Panc1 (cell line): ENCODE measurements around the gene TBC1D22A. TPM values are rescaled to one million over a fixed set of nuclear protein-coding genes. Genes with fewer than 3 reads are reported as not detected.

Source experiments
- ATAC-seq: fragments of 200-7000 bp; cut with Tn5 transposase; 2 replicates; pipeline ENCODE4 v1.9.1; 2020; ENCODE audit warnings: mild to moderate bottlenecking, moderate library complexity
- BruUV-seq: library from RNA; stranded (reverse); fragments of 400-500 nt; replicated peaks from 2 replicates; lab custom pipeline; 2021; lab: Mats Ljungman, UMichigan
- CTCF ChIA-PET: fragments of 300-600 bp; sonication (Branson Sonifier 250); formaldehyde crosslinking; loops from one replicate; lab custom pipeline; 2022; ENCODE audit warnings: antibody characterized with exemption; lab: Charles Lee
- POLR2A ChIA-PET: fragments of 300-600 bp; sonication (Branson Sonifier 250); formaldehyde crosslinking; loops from one replicate; lab custom pipeline; 2022; ENCODE audit warnings: antibody characterized with exemption; lab: Charles Lee
- DNase-seq: peaks from one replicate; pipeline ENCODE4 v3.0.0-alpha.2; 2010; ENCODE audit warnings: low read depth, low spot score
- H3K27ac ChIP-seq: 2 replicates; pipeline ENCODE4 v1.5.1; 2011; ENCODE audit warnings: mild to moderate bottlenecking, low read length, inconsistent platforms
- H3K27me3 ChIP-seq: fragments of 200-500 bp; sonication (Bioruptor generic); 2 replicates; pipeline ENCODE4 v1.6.0; 2014; ENCODE audit warnings: low read length, inconsistent platforms; ENCODE audit not compliant: control insufficient read depth, insufficient read depth
- H3K36me3 ChIP-seq: fragments of 200-500 bp; sonication (Bioruptor generic); 2 replicates; pipeline ENCODE4 v1.5.1; 2014; ENCODE audit warnings: inconsistent platforms, mild to moderate bottlenecking, low read length, moderate library complexity; ENCODE audit not compliant: control insufficient read depth, insufficient read depth
- H3K4me1 ChIP-seq: 2 replicates; pipeline ENCODE4 v1.5.1; 2011; ENCODE audit warnings: inconsistent platforms, mild to moderate bottlenecking, low read length, moderate library complexity; ENCODE audit not compliant: control insufficient read depth, insufficient read depth
- H3K4me3 ChIP-seq, 2 experiments: 2 replicates each; pipeline ENCODE4 v1.5.1; 2011 to 2012; ENCODE audit warnings: low read depth in 2 of 2, low read length in 2 of 2, mild to moderate bottlenecking in 2 of 2, inconsistent platforms in 1 of 2, moderate library complexity in 1 of 2
- H3K9me3 ChIP-seq: fragments of 200-500 bp; sonication (Bioruptor generic); 2 replicates; pipeline ENCODE4 v1.5.1; 2014; ENCODE audit warnings: low read depth, mild to moderate bottlenecking, inconsistent platforms, low read length, moderate library complexity; ENCODE audit not compliant: control insufficient read depth, insufficient read depth
- CTCF ChIP-seq: fragments of 450-650 bp; IDR thresholded peaks from 2 replicates; pipeline ENCODE4 v1.5.1; 2017; ENCODE audit warnings: mild to moderate bottlenecking
- POLR2AphosphoS5 ChIP-seq: IDR thresholded peaks from 2 replicates; pipeline ENCODE4 v1.6.1; 2012; ENCODE audit warnings: mild to moderate bottlenecking, low read depth, low read length, moderate library complexity
- REST ChIP-seq, 2 experiments: IDR thresholded peaks; 2 replicates each; pipeline ENCODE4 v1.6.1; 2011 to 2012; ENCODE audit warnings: low read depth in 2 of 2, control low read depth in 1 of 2, low read length in 1 of 2, mild to moderate bottlenecking in 1 of 2, moderate library complexity in 1 of 2; ENCODE audit not compliant: insufficient read depth in 1 of 2
- SIN3A ChIP-seq: IDR thresholded peaks from 2 replicates; pipeline ENCODE4 v1.6.1; 2012; ENCODE audit warnings: low read depth, mild to moderate bottlenecking, low read length, moderate library complexity, borderline replicate concordance; ENCODE audit not compliant: insufficient read depth
- TCF7L2 ChIP-seq: IDR thresholded peaks from 2 replicates; pipeline ENCODE4 v1.6.1; 2011; ENCODE audit warnings: mild to moderate bottlenecking, low read depth, low read length, inconsistent platforms
- in situ Hi-C: cut with HindIII; loops from 2 replicates; pipeline ENCODE4 v1.10.0; 2016; ENCODE audit warnings: low sequenced_read_pairs, low pct_unique_long_range_greater_than_20kb
- intact Hi-C: fragments of 100-400 bp; cut with micrococcal nuclease; formaldehyde crosslinking; loops from one replicate; pipeline ENCODE4 v1.10.0; 2022; ENCODE audit not compliant: unreplicated experiment
- total RNA-seq: library from RNA; stranded (reverse); gene quantifications from one replicate; pipeline ENCODE4 v1.2.1, GENCODE V29; 2021; ENCODE audit not compliant: unreplicated experiment

Gene TBC1D22A
- total RNA-seq, 1 experiment from 2014 or later = 28.7 TPM

GRCh38 chr22:46984751-46985506 lies 222.5 kb downstream of the TBC1D22A start:
- in situ Hi-C loops = no loop called here
- TF ChIP-seq TCF7L2 (no peak), CTCF (no peak), SIN3A (no peak), POLR2AphosphoS5 (no peak), REST (IDR thresholded peaks at IDR 0.05; ENCODE audit: insufficient read depth in 1 of 2, low read depth in 2 of 2, low read length in 1 of 2) (no peak)
- ChIA-PET POLR2A (interaction anchor here (0.6 kb wide), 1 partner anchor 698 kb away, joined by 4 read pairs; no protein-coding TSS in a partner anchor), CTCF (no interaction called here)
- Histone ChIP-seq H3K9me3 (no peaks in the 10 kb centered on the region), H3K27ac (no peak overlapping the region), H3K4me3 (no peak overlapping the region), H3K27me3 (no peaks in the 10 kb centered on the region), H3K4me1 (no peaks in the 10 kb centered on the region), H3K36me3 (no peaks in the 10 kb centered on the region)
- peak; percentile 65 for ATAC-seq
- BruUV-seq = no TSS peak
- intact Hi-C loops = no loop called here
- DNase-seq = no peak

- POLR2A ChIA-PET = interaction anchor here (0.6 kb wide), 1 partner anchor 699 kb away, joined by 4 read pairs; no protein-coding TSS in a partner anchor
- BruUV-seq = no TSS peak
- peak; percentile 51; the same call in 1 of the 2 replicates for ATAC-seq
Observed at GRCh38 chr22:46985507-46985882, 223.0 kb downstream of the TBC1D22A start.

More at GRCh38 chr22:46985507-46985882, 223.0 kb downstream of the TBC1D22A start:
- H3K36me3 ChIP-seq = no peaks in the 10 kb centered on the region
- H3K4me3 ChIP-seq = no peak overlapping the region
- H3K9me3 ChIP-seq = no peaks in the 10 kb centered on the region
- intact Hi-C loops = no loop called here
- CTCF ChIA-PET = no interaction called here
- no peak overlapping the region for H3K27ac ChIP-seq
- no peak for DNase-seq
- in situ Hi-C loops = no loop called here
- no peak for TF ChIP-seq TCF7L2
- no peak for TF ChIP-seq POLR2AphosphoS5
- no peak for TF ChIP-seq CTCF
- TF ChIP-seq SIN3A = no peak
- TF ChIP-seq REST (IDR thresholded peaks at IDR 0.05; ENCODE audit: insufficient read depth in 1 of 2, low read depth in 2 of 2, low read length in 1 of 2) = no peak
- H3K4me1 ChIP-seq = no peaks in the 10 kb centered on the region
- no peaks in the 10 kb centered on the region for H3K27me3 ChIP-seq
